Ramos (cell line): ENCODE results near the gene AUTS2.
"Not testable (repeated sequence)": the region's sequence is repeated elsewhere in the genome, so short reads cannot be mapped to it uniquely, and the experiment has no call there.

Source experiments
- in situ Hi-C: fragments of 300-500 bp; cut with MboI; formaldehyde crosslinking; loops from one replicate; pipeline ENCODE4 v1.14.3; 2022; ENCODE audit warnings: low sequenced_read_pairs; ENCODE audit not compliant: unreplicated experiment

AUTS2 gene

DNA sequence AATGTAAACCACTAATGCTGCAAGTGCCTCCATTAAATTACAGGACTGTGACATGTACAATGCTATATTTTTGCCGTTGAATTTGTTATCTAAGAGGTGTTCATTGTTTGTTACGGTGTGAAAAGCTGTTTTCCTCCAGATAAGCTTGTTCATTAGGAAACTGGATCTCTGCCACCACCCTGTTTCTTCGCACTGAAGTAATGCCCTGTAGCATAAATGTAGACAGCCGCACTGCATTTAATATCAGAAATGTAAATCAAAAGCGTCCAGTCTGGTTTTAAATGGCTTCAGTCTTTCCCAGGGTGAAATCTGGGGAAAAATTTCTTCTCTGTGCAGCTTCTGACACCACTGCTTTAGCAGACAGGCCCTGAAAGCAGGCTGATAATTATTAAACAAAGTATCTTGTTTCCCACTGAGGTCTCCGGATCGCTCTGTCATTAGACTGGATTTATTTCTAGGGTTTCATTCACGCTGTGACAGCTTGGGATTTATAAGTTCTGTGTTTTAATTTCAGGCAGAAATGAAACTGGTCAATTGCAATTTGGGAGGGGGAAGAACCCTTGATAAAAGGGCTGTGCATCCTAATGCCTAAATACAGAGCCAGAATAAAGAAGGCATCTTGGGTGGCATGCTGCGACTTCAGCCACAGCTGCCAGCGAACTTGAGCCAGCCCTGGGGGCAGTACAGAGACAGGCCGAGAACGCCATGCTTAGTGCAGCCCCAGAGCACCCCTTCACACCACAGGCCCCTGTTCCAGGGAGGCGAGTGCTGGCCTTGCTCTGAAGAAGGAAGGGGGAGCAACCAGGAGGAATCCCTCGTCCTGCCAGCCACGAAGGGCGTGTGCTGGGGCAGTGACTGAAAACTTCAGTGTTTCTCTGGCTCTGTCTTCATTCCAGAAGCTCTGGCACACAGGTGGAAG, 985.9 kb downstream of the AUTS2 start:
- in situ Hi-C loops: no loop called here

DNA sequence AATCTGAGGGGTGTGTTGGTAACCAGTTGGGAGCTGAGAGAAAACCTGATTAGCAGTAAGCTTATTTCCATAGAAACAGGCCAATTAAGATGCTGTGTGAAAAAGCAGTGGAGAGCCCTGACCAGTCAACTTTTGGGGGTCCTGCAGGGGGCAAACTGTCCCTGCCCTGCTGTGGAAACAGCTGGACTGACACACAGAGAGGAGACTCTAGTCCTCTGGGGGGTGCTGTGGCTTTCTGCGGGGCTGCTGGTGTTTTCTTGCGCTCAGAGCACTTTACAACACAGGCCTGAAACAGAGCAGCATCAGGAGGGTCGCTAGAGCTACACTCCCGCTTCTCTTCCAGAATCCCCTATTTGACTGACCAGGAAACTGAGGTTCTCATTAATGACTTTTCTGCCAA, 986.8 kb downstream of the AUTS2 start:
- in situ Hi-C loops: no loop called here

DNA sequence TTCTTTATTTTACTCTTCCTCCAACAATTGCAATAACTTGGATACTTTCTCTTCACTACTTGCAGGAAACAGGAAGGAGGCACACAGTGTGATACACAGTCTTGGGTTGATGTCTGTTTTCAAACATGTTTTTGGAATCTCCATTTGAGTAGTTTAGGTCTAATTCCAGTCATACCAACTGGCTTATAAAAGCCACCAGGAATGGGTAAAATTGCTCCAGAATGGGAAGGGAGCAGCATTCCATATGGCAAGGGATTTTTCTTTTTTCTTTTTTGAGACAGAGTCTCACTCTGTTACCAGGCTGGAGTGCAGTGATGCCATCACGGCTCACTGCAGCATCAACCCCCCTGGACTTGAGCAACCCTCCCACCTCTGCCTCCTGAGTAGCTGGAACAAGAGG, 988.5 kb downstream of the AUTS2 start:
- in situ Hi-C loops: no loop called here

DNA sequence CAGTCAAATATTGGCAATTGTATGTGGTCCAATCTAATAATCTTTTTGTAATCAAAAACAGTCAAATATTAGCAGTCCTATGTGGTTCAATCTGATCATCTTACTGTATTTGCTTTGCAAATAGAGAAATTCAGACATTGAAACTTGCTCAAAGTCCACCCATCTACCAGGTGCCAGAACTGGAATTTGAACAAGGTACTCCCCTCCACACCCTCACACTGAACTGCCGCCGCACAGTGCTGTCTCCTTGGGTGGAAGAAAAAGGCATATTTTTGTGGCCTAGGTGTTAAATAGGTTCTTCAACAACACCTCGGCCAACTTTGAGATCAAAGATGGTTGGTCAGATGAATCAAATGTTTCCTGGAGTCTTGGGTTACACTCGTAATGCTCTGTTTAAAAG, 989.5 kb downstream of the AUTS2 start:
- in situ Hi-C loops: no loop called here

DNA sequence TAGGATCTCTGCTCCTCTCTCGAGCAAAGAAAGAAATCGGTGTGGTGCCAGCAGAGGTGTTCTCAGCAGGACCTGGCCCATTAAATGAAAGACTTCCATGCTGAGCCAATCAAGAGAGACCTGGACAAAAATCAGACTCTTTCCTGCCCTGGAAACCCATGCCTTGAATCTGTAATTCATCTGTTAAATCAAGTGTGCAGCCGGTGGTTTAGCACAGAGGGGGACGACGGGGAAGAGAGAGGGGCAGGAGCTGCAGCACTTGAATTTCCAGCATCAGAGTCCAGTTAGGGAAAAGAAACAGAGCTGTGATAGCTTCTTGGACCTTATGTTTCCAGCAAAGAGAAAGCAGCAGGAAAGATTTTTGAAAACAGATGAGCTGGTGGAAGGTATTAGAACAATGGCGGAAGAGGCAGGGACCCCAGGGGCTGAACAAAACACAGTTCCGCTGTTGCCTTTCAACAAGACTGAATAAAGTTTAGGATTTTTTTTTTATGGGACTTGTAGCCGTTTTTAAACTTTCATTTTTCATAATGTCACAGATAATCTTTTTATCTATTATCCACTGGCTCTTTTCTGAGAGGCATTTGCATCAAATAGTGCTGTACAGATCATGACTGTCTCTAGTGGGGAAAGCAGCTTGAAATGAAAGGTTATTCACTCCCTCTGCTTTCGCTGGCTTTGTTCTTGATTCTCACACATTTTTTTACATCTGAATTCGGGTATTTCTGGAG, 990.1 kb downstream of the AUTS2 start:
- in situ Hi-C loops: no loop called here

DNA sequence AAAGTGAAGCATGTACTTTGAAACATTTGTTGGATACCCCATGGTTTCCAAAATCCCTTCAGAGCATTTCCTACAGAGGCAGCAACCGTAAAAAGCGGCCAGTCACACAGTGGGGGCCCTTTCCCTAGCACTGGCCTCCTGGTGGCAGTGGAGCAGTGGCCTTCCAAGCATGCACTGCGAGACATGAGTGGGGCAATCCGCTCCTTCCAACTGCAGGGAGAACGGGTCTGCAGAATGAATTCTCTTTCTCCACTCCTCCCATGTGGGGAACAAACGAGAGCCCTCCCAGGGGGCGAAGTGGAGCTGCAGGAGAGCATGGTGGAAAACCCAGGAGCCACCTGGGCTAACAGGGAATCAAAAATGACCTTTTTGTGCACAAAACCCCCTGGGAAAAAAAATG, 990.7 kb downstream of the AUTS2 start:
- in situ Hi-C loops: no loop called here

DNA sequence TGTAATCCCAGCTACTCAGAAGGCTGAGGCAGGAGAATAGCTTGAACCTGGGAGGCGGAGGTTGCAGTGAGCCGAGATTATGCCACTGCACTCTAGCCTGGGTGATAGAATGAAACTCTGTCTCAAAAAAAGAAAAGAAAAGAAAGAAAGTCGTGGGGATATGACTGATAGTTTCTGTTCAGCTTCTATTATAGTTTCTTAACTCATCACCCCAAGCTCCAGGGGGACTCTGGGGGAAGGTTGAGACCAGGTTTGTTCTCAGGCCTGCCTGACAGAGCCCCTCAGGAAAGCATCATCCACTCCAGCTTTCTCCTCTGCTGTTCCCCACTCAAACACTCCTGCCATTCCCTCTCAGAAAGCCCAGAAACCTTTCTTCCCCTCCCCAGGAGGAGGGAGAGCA, 991.3 kb downstream of the AUTS2 start:
- in situ Hi-C loops: no loop called here

DNA sequence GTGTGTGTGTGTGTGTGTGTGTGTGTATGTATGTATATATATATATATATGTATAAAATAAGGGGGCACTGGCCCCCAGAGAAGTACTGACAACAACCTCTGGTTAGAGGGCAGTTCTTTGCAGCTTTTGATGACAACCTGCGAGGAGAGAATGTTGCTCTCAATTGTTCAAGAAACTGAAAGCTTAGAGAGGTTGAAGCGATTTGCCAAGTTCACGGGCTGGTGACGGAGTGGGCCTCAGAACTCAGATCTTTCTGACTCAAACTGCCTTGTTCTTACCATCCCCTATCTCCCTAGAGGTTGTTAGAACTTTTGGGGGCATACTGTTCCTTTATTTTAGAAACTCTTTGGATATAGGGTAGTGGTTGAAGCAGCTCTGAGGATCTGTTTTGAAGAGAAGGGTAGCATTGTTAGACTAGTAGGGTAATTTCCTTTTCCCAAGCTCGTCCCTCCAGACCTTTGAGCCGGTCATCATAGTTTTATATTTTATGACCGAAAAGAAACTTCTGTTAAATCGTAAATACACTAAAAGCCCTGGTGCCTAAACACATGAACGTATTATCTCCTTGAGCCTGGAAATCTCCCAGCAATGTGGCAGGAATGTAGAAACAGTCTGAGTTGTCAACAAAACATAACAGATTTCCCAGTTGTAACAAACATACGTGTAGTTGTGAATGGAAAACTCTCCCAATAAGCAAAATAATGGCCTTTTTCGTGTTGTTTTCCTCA, 992.0 kb downstream of the AUTS2 start:
- in situ Hi-C loops: no loop called here

DNA sequence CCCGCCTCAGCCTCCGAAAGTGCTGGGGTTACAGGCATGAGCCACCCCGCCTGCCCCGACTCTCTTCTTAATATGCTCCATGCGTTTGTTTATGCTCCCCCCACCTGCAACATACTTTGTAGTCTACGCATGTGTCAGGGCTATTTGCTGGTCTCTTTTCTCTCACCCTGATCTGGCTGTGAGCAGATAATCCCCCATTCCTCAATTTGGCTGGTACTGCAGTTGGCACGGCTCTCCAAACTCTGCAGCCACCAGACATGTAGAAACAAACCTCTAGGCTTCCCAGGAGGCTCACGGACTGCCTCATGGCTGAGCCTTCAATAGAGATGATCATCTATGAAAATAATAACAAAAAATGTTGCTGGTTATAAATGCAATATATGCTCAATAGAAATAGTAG, 993.4 kb downstream of the AUTS2 start:
- in situ Hi-C loops: no loop called here

DNA sequence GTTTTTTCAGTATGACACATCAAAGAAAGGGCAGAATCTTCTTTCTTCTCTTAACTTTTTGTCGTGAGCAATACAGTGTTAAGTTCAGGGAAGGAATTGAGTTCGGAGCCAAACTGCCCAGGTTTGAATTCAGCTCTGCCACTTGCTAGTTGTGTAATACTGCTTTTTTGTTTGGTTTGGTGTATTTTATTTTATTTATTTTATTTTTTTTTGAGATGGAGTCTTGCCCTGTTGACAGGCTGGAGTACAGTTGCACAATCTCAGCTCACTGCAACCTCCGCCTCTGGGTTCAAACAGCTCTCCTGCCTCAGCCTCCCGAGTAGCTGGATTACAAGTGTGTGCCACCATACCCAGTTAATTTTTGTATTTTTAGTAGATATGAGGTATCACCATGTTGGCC, 993.9 kb downstream of the AUTS2 start:
- in situ Hi-C loops: no loop called here

DNA sequence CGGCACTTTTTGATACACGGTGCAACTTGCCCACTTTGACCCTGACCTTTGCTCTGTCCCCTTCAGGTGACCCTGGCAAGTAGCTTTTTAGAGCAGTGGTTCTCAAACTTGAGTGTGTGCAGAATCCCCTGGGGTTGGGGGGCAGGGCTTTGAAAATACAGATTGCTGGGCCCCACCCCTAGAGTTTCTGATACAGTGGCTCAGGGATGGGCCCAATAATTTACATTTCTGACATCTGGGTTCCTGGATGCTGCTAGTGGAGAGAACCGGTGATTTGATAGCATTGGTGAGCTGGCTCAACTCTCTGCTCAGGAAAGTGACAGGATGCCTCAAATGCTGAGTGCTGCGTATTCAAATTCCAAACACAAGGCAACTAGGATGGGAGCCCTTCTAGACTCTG, 995.9 kb downstream of the AUTS2 start:
- in situ Hi-C loops: no loop called here

DNA sequence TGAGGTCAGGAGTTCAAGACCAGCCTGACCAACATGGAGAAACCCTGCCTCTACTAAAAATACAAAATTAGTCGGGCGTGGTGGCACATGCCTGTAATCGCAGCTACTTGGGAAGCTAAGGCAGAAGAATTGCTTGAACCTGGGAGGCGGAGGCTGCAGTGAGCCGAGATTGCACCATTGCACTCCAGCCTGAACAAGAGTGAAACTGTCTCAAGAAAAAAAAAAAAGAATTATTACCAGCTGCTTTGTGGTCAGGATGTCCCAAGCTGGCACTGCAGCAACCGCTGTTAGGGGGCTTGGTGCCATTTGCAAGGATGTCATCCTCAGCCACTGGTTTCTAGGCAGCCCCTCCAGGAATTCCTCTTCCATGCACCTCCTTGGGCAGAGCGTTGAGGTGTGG, 996.6 kb downstream of the AUTS2 start:
- in situ Hi-C loops: not testable (repeated sequence)

DNA sequence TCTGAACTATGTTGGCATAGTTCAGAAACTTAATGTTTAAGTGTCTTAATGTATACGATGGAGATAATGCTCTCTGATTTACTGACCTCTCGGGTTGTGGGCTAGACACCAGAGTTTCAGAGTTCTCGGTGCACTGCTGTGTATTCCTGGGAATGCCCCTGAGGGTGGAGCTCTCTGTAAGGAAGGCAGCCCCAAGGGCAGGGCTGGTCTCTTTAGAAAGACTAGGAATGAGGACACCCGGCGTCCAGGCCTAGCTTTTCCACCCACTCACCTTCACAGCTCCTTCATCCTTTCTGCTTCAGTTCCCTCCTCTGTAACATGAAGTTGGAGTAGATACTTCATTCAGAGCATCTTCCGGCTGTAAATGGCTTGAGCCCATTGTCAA, 997.1 kb downstream of the AUTS2 start:
- in situ Hi-C loops: no loop called here

DNA sequence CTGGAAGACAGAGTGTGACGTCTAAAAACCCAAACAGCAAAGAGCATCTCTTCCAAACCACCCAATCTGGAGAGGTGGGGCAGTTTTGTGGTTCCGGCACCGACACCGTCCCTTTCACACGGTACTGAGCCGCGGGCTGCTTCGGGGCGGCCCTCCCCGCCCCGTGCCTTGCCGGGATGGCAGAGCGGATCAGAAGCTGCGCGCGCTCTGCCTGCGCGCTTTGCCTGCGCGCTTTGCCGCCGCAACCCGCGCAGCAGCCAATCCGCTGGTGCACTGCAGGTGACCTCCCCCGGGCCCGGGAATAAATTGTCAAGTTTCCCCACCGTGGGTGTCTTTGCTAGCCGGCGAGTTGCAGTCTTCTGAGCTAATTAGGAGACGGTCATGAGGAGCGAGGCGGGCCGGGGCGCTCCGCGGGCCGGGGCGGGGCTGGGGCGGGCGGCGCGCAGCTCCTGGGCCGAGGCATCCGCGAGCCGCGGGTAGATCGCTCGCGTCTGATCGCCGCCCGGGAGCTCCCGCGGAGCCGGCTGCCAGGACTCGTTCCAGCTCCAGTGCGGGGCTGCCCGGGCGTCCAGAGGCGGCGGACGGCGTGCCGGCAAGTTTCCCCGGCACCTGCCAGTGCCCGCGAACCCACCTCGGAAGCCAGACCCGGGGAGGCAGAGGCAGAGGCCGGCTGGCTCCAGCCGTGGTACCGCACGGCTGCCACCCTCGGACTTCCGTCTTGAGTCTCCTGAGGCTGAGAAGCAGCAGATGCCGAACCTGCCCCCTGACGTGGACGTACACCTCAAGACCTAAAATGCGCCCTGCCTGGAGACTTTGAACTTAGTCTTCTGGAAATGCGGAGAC, 997.7 kb downstream of the AUTS2 start:
- in situ Hi-C loops: no loop called here

DNA sequence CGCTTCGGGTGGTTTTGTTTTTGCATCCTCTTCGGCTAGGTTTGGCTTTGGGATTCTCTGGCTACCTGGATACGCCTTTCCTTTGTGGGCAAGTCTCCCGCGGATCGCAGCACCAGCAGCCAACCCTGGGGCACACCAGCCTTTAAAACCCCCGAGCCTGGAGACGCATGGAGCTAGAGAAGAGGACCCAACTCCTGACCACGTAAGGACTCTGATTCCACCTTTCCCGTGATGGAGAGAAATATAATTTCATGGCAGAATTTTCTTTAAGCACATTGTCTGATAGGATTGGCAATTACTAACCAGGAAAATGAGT, 998.3 kb downstream of the AUTS2 start:
- in situ Hi-C loops: no loop called here

DNA sequence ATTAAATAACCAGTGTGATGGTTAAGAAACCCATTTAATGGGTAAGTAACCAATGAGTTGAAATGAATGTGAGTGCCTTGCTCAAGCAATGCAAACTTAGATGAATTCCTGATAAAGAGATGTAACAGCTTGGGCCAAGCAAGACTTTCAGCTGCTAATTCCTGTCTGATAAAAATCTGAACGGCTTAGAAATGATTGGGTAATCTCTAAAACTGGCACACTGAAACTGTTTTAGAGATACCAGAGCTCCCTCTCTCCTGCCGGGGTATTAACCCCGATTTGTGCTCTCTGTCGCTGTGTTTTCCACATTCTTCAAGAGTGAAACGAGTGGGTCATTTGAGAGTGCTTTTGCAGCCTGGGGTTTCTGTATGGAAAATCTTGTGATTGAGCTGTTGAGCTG, 998.8 kb downstream of the AUTS2 start:
- in situ Hi-C loops: no loop called here

DNA sequence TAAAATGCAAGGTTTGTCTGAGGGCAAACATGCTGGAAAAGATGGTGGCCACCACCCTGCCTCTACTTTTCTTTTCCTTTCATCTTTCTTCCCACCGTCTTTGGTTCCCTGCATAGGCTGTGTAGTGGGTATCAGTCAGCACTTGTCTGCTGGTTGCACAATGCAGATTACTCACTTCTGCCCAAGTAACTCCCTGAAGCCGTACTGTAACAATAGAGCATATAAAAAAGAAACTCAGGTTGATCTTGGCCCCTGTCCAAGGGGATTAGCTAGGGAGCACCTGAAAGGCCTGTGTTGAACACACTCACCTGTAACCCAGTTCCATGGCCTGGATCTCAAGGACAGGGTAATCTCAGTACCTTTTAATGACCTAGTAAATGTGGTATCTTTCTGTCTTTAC, 1000.7 kb downstream of the AUTS2 start:
- in situ Hi-C loops: no loop called here

DNA sequence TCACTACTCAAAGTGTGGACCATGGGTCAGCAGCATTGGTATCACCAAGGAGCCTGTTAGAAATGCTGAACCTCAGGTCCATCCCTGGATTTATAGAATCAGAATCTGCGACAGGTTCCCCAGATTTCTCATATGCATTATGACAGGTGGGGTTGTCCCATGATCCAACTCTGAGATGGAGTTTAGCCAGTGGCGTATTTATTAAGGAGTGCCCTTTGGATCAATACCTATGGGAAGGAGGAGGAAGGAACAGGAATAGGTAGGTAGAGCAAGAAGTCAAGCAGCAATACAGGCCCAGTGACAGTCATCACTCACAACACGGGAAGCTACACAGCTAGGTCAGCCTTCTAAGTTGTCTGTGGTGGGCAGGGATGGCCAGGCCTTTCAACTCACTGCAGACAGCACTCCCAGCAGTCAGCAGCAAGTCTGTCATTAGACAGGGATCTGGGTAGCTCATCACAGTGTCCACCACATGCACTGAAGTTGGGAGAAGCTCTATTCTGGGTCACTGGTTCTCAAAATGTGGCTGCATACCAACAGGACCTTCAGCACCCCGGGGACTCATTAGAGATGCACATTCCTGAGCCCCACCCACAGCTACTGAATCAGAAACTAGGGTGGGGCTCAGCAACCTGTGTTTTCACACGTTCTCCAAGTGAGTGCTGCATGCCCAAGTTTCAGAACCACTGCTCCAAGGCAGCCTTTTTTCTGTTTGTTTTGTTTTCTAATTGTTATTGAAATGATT, 1001.3 kb downstream of the AUTS2 start:
- in situ Hi-C loops: no loop called here

DNA sequence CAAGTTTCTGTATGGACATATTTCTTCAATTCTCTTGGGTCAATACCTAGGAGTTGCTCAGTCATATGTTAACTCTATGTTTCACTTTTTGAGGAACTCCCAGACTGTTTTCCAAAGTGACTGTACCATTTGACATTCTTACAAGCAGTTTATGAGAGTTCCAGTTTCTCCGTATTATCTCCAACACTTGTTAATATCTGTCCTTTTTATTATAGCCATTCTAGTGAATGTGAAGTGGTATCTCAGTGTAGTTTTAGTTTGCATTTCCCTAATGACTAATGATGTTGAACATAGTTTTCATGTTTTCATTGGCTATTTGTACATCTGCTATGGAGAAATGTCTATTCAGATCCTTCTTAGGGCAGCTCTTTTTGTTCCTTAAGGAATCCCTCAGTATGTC, 1002.7 kb downstream of the AUTS2 start:
- in situ Hi-C loops: no loop called here

DNA sequence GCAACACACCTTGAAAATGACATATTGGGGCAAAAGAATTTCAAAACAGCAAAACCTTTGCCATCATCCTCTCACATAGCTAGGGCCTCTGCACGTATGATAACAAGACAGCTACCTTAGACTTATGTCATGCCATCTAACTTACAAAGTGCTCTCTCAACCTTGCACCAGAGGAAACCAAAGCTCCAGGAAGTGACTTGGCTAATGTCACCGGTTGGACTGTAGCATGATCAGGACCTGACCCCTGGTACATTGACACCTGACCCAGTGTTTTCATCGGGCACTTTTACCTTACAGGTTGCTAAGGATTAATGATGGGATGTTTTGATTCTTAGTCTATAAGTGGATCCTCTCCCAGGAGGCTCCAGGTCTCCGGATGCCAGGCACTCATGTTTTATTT, 1003.8 kb downstream of the AUTS2 start:
- in situ Hi-C loops: no loop called here
